Measurements from ENCODE around the gene UPF3A. TPM values are rescaled to one million over a fixed set of nuclear protein-coding genes. Genes with fewer than 3 reads are reported as not detected.

UPF3A gene
- total and polyA plus RNA-seq, 8 donors = 20.4 to 186 (median 43.3) TPM

DNA sequence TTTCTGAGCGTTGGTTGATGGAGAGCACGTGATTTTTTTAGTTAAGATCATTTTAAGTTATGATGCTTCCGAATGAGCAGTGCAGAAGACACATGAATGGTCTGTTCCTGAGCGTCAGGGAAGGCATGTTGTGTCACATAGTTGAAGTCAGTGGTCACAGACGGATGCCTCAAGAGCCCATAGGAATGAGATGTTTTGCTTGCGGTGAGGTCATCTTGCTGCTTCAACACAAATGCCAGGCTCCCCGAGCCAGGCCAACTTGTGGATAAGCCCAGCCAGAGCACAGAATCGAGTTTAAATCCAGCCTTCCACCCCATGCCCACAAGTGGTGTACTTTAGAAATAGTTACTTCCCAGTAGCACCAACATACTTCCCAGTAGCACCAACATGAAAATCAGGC lies 5.4 kb downstream of the UPF3A start:
- Histone ChIP-seq H3K27me3 (no peaks in the 10 kb centered on the region), H3K4me1 (peaks cover 8 to 32% (median 25%) of the 10 kb centered on the region in 4 donors), H3K36me3 (peaks cover 32 to 72% (median 63%) of the 10 kb centered on the region in 4 donors), H3K9me3 (no peaks in the 10 kb centered on the region), H3K27ac (no peak overlapping the region), H3K4me3 (no peak overlapping the region)
- TF ChIP-seq EP300 (IDR thresholded peaks at IDR 0.05) (no peak), POLR2AphosphoS5 (IDR thresholded peaks at IDR 0.05) (no peak), POLR2A (IDR thresholded peaks at IDR 0.05) (no peak)
- TF ChIP-seq, protein P1, sequence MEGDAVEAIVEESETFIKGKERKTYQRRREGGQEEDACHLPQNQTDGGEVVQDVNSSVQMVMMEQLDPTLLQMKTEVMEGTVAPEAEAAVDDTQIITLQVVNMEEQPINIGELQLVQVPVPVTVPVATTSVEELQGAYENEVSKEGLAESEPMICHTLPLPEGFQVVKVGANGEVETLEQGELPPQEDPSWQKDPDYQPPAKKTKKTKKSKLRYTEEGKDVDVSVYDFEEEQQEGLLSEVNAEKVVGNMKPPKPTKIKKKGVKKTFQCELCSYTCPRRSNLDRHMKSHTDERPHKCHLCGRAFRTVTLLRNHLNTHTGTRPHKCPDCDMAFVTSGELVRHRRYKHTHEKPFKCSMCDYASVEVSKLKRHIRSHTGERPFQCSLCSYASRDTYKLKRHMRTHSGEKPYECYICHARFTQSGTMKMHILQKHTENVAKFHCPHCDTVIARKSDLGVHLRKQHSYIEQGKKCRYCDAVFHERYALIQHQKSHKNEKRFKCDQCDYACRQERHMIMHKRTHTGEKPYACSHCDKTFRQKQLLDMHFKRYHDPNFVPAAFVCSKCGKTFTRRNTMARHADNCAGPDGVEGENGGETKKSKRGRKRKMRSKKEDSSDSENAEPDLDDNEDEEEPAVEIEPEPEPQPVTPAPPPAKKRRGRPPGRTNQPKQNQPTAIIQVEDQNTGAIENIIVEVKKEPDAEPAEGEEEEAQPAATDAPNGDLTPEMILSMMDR (IDR thresholded peaks at IDR 0.05) = no peak
- DNase-seq = no peak
- 94 to 97% (median 95%) methylated on average over 8 of the region's 8 CpGs for WGBS, 5 donors
- intact Hi-C loops (cut with DNase I; ENCODE audit: low total_unique reads) = no loop called here

DNA sequence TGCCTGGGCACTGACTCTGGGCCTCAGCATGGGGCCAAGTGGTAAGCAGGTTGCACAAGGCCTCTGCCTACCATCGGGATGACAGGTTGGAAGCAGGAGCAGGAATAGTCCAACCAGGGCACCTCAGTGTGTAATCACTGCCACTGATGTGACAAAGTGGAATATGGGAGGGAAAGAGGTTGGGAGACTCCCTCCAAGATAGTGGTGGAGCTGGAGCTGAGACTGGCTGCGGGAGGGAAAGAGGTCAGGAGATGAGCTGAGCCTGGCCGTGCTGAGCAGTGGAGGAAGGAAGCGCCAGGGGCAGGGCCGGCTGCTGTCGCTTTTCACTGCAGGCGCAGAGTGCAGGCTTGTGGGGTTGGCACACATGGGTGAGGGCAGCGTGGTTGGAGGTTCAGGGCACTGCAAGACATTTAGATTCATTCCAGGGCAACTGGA lies 6.8 kb downstream of the UPF3A start:
- no peak overlapping the region for H3K27ac ChIP-seq
- no peak overlapping the region for H3K4me3 ChIP-seq
- no peak for TF ChIP-seq POLR2A (IDR thresholded peaks at IDR 0.05)
- TF ChIP-seq, protein P1 (IDR thresholded peaks at IDR 0.05) = no peak
- TF ChIP-seq POLR2AphosphoS5 (IDR thresholded peaks at IDR 0.05) = no peak
- TF ChIP-seq EP300 (IDR thresholded peaks at IDR 0.05) = no peak
- intact Hi-C loops (cut with DNase I; ENCODE audit: low total_unique reads) = no loop called here
- DNase-seq = no peak
- peaks cover under 1 to 25% (median 15%) of the 10 kb centered on the region in 4 donors for H3K4me1 ChIP-seq
- 92 to 97% (median 96%) methylated on average over 8 of the region's 8 CpGs for WGBS, 5 donors
- no peaks in the 10 kb centered on the region for H3K9me3 ChIP-seq
- peaks cover 43 to 86% (median 77%) of the 10 kb centered on the region in 4 donors for H3K36me3 ChIP-seq
- no peaks in the 10 kb centered on the region for H3K27me3 ChIP-seq

DNA sequence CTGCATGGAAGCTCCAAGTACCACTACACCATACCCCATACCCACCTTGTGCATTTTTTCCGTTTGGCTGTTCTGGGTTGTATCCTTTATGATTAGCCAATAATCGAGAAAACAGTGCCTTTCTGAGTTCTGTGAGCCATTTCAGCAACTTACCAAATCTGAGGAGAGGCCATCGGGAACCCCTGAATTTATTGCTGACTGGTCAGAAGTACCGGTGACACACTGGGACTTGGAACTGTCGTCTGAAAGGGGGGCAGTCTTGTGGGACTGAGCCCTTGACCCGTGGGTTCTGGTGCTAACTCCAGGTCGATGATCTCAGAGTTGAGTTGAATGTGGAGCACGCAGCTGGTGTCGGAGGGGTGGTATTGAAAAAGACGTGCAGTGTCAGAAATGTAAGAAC lies 15.0 kb downstream of the UPF3A start:
- no peak for TF ChIP-seq POLR2AphosphoS5 (IDR thresholded peaks at IDR 0.05)
- no peak overlapping the region for H3K27ac ChIP-seq
- H3K4me3 ChIP-seq = no peak overlapping the region
- DNase-seq = no peak
- intact Hi-C loops (cut with DNase I; ENCODE audit: low total_unique reads) = no loop called here
- peaks cover 33 to 96% (median 88%) of the 10 kb centered on the region in 4 donors for H3K36me3 ChIP-seq
- 86 to 92% (median 90%) methylated on average over 10 of the region's 10 CpGs for WGBS, 5 donors
- H3K9me3 ChIP-seq = no peaks in the 10 kb centered on the region
- no peaks in the 10 kb centered on the region for H3K27me3 ChIP-seq
- H3K4me1 ChIP-seq = no peaks in the 10 kb centered on the region

DNA sequence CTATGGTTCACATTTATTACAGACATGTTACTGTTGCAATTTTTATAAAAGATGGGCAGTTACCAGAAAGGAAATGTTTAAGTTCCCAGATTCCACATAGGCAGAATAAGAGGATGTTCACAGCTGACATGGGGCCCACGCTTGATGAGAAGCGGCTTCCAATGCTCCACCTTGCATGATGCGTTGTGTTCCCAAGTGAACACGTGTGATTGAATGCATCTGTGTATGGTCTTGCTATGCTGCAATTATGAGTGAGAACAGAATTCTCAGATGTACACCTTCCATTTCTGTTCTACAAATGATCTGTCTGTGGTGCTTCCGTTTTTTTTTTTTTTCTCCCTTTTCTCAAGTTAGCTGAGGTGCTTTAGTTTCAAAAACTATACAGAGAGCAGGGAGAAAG lies 15.5 kb downstream of the UPF3A start:
- intact Hi-C loops (cut with DNase I; ENCODE audit: low total_unique reads) = no loop called here
- Histone ChIP-seq H3K36me3 (peaks cover 33 to 96% (median 88%) of the 10 kb centered on the region in 4 donors), H3K4me1 (no peaks in the 10 kb centered on the region), H3K4me3 (no peak overlapping the region), H3K27me3 (no peaks in the 10 kb centered on the region), H3K27ac (no peak overlapping the region), H3K9me3 (no peaks in the 10 kb centered on the region)
- DNase-seq = no peak
- 89 to 94% (median 94%) methylated on average over 5 of the region's 5 CpGs for WGBS, 5 donors
- TF ChIP-seq POLR2A (IDR thresholded peaks at IDR 0.05) = no peak
- TF ChIP-seq POLR2AphosphoS5 (IDR thresholded peaks at IDR 0.05) = no peak
- TF ChIP-seq EP300 (IDR thresholded peaks at IDR 0.05) = no peak
- TF ChIP-seq, protein P1 (IDR thresholded peaks at IDR 0.05) = no peak

DNA sequence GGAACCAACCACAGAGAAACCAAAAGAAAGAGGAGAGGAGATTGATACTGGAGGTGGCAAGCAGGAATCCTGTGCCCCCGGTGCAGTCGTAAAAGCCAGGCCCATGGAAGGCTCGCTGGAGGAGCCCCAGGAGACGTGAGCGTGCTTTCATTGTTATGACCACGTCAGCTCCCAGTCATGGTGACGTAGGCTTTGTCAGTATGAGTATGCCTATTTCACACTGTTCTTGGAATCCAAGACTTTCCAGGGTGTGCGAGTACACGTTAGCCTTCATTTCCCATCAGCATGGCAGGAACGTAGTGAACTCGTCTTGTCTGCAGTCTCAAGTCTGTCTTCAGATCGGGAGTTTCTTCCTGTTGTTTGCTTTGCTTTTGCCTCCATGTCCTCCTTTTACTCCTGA lies 17.5 kb downstream of the UPF3A start:
- H3K9me3 ChIP-seq = no peaks in the 10 kb centered on the region
- no peak overlapping the region for H3K4me3 ChIP-seq
- intact Hi-C loops (cut with DNase I; ENCODE audit: low total_unique reads) = no loop called here
- no peak overlapping the region for H3K27ac ChIP-seq
- no peaks in the 10 kb centered on the region for H3K27me3 ChIP-seq
- H3K4me1 ChIP-seq = peaks cover 0 to 3% (median 0%) of the 10 kb centered on the region in 4 donors
- 84 to 93% (median 90%) methylated on average over 12 of the region's 12 CpGs for WGBS, 5 donors
- H3K36me3 ChIP-seq = peaks cover 40 to 96% (median 90%) of the 10 kb centered on the region in 4 donors
- no peak for DNase-seq
- TF ChIP-seq EP300 (IDR thresholded peaks at IDR 0.05) = no peak
- TF ChIP-seq POLR2A (IDR thresholded peaks at IDR 0.05) = no peak
- no peak for TF ChIP-seq POLR2AphosphoS5 (IDR thresholded peaks at IDR 0.05)
- TF ChIP-seq, protein P1 (IDR thresholded peaks at IDR 0.05) = no peak

Data from stomach (tissue), 9 donors.